Stimulated activated CD4-positive, alpha-beta T cell treated with anti-CD3 and anti-CD28 coated beads, Interleukin-12 subunit alpha, Interleukin-12 subunit beta, amount 100 ng/mL, for 24 hours (primary cell): ENCODE measurements around the gene BANF2.

Experiments used
- DNase-seq, 2 experiments: peaks; one replicate each; pipeline ENCODE4 v3.0.0-alpha.2; 2020; ENCODE audit warnings: low read depth in 2 of 2

Gene BANF2

DNA sequence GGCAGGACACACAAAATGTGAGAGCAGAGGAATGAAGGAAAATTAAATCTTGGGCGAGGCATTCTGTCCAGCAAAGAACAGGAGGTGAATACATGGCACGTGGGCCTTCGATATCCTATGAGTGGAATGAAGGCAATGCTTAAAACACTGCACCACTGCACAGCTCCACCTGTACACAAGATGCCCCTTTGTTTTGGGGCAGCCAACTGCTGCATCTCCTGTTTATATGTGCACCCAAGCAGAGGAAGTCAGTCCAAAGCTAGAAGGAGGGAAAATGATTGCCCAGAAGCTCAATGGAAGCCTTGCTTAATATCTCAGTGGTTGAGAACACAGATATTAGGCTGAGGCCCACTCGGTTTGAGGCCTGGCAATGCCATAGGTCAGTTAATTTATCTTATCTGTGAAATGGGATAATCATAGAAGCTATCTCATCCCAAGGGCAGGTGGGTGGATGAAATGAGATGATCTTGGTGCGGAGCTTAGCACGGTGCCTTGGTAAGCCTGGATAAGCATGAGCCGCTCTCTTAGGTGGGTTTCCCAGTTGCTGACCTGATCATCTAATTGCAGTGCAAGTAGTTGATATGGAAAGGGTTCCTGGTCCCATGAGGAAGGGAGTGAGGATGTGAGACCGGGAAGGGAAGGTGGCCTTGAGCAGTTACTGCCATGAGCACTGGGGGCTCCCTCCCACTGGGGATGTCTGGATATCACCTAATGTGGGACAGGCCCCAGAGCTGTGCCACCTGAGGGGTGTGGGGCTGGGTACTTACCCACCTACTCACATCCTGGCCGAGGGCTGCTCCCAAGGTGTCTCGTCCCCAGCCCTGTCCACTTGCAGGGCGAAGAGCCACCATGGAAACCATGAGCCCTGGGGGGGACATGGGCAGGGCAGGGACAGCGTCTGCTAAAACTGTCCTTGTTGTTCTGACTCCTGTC is 9.9 kb downstream of the BANF2 start:
- DNase-seq: no peak

- no peak for DNase-seq
Measured at GRCh38 chr20:17710379-17711266, 10.9 kb downstream of the BANF2 start.

GRCh38 chr20:17711267-17711627 is 11.5 kb downstream of the BANF2 start:
- DNase-seq: no peak

DNA sequence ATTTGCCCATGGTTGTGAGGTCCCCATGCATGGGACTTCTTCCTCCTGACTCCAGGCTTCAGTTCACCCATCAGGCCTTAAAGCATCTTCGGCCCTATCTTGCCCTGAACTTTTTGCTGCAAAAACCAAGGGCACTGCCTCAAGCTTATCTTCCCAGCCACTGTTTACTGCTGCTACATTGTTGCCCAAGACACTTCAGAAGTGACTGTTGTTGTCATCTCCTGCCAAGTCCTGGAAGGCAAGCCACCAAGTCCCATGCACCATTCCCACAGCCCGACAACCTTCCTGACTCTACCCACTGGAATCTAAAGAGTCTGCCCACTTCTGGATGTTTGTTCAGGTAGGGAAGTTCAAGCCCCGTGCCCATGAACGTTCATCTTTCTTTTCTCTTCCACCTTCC is 12.4 kb downstream of the BANF2 start:
- DNase-seq: no peak

GRCh38 chr20:17712708-17713107 is 12.9 kb downstream of the BANF2 start:
- no peak for DNase-seq

DNA sequence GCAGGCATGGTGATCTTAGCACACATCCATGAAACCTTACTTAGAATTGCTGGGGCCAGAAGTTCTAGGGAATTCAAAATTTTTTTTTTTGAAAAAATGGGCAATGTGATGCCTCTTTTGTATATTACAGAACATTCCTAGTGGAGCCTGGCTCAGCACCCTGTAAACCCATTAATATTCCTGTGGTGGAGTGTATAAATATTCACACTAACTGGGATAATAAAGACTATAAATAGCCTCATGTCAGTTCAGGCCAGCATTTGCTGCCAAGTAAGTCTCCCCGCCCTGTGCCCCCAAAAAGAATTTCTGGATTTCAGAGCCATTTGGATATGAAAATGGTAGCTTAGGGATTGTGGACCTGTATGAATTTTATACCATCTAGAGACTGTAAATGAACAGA is 14.8 kb downstream of the BANF2 start:
- no peak for DNase-seq

- DNase-seq: no peak
Measured at GRCh38 chr20:17715075-17715474, 15.3 kb downstream of the BANF2 start.

DNA sequence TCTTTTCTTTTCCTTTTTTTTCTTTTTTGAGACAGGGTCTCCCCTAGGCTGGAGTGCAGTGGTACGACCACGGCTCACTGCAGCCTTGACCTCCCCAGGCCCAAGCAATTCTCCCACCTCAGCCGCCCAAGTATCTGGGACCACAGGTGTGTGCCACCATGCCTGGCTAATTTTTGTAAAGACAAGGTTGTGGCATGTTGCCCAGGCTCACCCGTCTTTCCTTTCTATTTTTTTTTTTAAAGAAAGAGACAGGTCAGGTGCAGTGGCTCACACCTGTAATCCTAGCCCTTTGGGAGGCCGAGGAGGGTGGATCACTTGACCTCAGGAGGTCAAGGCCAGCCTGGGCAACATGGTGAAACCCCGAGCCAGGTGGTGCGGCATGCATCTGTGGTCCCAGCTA is 16.6 kb downstream of the BANF2 start:
- no peak for DNase-seq

GRCh38 chr20:17720755-17721154 is 21.0 kb downstream of the BANF2 start:
- no peak for DNase-seq

GRCh38 chr20:17721802-17722486 is 22.2 kb downstream of the BANF2 start:
- DNase-seq: no peak

DNA sequence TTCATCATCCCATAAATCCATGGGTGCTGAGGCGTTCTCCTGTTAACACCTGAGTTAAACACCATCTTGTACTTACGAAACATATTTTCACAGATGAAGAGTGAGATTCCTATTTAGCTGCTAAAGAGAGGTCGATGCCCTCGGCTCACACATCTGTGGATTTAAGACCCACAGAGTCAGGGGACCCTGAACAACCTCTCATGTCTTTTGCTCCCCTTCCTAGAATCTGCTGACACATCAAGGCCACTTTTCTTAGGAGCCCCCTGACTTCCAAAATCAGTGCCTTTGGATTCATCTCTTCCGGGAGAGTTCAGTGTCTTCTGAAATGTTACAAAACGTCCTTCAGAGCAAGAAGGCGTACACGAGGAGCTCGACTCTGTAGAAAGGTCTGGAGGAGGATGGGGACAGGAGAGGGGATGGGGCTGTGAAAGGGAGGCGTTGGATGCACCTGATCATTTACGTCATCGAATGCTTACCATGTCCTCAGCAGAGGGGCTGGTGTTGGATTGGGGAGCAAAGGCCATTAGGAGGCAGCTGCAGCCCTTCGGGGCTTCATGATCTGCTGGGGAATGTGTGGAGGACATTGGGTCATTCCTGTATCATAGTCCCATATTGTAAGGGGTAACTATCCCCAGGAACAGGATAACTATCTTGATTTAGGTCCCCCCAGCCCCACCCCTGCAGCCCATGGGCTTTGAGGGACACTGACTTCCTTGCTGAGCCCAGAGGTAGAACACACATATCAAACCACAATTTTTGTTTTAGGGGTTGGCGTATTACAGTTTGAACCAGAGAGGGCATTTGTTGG is 22.9 kb downstream of the BANF2 start:
- no peak for DNase-seq

DNA sequence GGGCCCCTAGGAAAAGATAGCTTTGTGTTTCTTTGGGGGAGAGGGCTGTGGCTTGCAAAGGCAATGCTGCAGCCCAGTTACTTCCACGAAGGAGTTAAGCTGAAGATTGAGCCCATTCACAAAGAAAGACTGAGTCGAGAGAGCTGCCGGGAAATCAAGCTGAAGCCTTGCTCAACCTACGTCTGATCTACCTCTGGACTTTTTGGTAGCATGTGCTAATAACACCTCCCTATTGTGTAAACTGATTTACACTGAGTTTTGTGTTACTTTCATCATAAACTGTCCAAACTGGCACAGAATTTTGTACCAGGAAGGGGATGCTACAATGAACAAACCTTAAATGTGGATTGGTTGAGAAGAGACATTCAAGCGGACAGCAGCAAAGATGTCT is 23.5 kb downstream of the BANF2 start:
- DNase-seq: no peak

- DNase-seq: no peak
Measured at GRCh38 chr20:17725094-17725835, 25.5 kb downstream of the BANF2 start.

DNA sequence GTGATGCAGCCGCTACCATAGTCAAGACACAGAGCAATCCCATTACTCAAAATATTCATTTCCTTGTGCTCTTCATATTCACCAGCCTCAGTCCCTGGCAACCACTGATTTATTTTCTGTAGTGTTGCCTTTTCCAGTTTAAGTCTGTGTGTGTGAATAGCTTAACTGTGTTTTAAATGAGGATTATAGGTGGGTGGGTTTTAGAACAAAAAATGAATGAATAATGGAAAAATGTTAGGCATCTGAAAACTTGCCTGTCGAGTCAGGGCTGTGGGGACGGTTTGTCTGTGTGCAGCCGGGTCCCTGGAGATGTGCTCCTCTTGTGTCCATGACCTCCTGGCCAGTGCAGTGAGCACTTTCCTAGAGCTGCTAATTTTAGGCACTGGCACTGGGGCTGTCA is 27.1 kb downstream of the BANF2 start:
- no peak for DNase-seq

DNA sequence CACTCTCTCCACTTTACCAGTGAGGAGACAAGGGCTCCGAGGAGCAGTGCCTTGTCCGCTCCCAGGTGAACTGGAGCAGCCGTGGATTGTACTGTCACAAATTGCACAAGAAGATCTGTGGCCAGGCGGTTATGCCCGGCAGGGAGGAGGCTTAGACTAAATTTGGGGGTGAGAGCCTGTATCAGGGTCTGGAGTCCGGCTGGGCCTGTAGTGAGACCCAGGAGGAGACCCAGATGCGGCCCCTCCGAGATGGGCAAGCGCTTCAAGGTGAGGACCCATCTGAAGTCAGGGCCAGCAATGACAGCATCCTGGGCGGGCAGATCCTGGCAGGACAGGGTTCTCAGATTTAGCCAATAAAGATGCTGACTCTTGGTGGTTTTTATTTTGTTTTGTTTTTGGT is 27.6 kb downstream of the BANF2 start:
- no peak for DNase-seq

DNA sequence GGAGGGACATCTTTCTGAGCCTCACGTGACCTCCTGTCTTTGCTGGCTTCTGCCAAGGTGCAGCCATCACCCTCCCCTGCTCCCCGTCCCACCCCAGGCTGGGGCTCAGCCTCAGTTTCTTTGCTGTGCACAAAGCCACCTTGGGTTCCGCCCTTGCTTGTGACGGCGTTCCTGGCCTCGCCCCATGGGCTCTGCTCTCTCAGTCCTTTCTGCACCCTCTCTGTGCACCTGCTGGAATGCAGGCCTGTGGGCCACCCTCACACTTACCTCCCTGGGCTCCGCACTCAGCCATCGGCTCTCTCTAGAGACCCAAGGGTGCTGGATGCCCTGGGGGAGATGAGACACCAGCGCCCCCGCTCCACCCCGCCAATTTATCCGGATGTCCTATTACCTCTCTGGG is 28.3 kb downstream of the BANF2 start:
- no peak for DNase-seq

DNA sequence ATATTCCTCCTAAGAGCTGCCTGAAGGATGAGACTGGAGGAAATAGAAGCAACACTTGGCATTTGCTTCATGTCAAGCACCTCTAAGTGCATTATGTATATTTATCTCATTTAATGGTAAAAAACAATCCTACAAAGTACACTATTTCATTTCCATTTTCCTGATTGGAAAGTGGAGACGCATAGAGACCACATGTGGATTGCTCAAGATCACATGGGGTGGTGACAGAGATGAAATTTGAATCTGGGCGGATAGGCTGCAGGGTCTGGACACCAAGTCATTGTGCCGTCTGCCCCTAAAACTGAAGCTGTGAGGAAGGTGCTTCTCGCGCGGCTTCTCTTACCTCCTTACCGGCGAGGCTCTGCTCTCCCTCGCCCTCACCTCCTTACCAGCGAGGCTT is 30.3 kb downstream of the BANF2 start:
- no peak for DNase-seq

DNA sequence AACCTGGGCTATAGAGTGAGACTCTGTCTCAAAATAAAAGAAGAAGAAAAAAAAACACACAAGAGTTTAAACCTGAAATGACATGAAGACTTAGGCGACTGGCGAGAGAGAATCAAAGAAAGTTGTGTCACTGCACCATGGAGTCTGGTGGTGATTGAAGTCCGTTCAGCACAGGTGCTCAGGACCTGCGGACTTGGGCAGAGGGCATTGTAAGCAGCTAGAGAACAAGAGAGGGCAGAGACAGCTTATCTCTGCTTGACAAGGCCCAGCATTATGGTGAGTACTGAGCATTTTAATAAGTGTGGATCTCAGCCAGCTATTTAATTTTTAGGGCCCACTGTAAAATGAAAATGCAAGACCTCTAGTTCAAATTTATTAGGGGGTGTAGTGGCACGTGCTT is 31.5 kb downstream of the BANF2 start:
- DNase-seq: no peak

DNA sequence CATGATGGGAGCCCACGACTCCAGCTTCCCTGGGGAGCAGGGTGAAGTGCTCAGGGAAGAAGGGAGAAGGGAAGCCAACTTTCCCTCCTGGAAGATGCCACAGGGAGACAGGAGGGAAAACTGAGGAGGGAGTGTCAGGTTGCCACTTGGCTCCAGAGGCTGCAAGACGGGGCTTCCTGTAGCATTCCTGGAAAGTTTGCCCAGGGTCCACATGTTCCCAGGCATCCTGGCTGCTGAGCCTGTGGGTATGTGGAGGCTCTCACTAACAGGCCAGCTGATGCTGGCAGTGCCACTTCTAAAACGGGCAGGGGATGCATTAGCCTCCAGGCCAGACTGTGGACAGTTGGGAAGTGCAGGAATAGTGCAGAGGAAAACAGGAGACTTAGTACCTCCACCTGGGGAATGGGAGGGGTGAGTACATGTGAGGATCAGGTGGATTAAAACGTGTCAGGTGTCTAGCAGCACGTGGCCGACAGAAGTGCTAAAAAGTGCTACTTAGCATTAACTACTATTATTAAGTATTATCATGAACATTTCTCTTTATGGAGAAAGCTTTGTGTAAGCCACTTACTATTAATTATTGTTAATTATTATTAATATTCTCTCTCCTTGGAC is 33.2 kb downstream of the BANF2 start:
- no peak for DNase-seq

GRCh38 chr20:17733767-17734304 is 34.1 kb downstream of the BANF2 start:
- no peak for DNase-seq
